Neural crest cell (in vitro differentiated cells): ENCODE results near the gene MAP3K20. TPM values are rescaled to one million over a fixed set of nuclear protein-coding genes. Genes with fewer than 3 reads are reported as not detected.

Experiments
- DNase-seq: peaks from one replicate; pipeline ENCODE4 v3.0.0; 2021; ENCODE audit warnings: low read depth, mixed read lengths, low spot score
- H3K27ac Mint-ChIP-seq: one replicate; pipeline ENCODE4 v1.8.0; 2021; ENCODE audit warnings: mild to moderate bottlenecking, mixed read lengths; ENCODE audit not compliant: unreplicated experiment
- H3K27me3 Mint-ChIP-seq: 2 replicates; pipeline ENCODE4 v1.8.0; 2021; ENCODE audit warnings: low read depth, mild to moderate bottlenecking, mixed read lengths
- H3K36me3 Mint-ChIP-seq: 2 replicates; pipeline ENCODE4 v1.8.0; 2021; ENCODE audit warnings: low read depth, mild to moderate bottlenecking, mixed read lengths
- H3K4me1 Mint-ChIP-seq: 2 replicates; pipeline ENCODE4 v1.8.0; 2021; ENCODE audit warnings: mixed read lengths
- H3K4me3 Mint-ChIP-seq: one replicate; pipeline ENCODE4 v1.8.0; 2021; ENCODE audit warnings: mild to moderate bottlenecking, mixed read lengths
- H3K9me3 Mint-ChIP-seq: 2 replicates; pipeline ENCODE4 v1.8.0; 2021; ENCODE audit warnings: mixed read lengths
- total RNA-seq: library from RNA; stranded (reverse); gene quantifications from 2 replicates; pipeline ENCODE4 v1.2.1, GENCODE V29; 2021
- TF ChIP-seq, protein P1 (sequence below): fragments of 200-600 bp; sonication (generic); conservative IDR thresholded peaks from 2 replicates; pipeline ENCODE4 v1.5.0; 2021; ENCODE audit warnings: antibody characterized with exemption, mild to moderate bottlenecking

MAP3K20 gene
- total RNA-seq, 1 donor from 2014 or later, result 27.6 TPM

DNA sequence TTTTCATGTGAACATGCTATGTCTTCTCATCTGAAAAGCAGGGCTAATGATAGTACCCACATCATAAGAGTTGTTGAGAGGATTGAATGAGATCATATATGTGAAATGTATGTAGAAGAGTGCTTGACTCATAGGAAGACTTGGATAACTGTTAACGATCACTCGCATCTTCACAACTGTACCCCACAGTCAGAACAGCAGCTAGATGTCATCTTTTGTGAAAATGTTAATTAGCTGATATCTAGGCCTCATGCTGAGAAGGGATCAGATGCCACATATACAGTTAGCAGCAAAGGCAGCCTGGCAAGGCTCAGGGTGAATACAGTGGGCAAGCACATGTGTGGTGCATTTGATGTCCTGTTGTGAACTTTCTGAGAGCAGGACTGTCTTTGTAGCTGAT lies 24.2 kb downstream of the MAP3K20 start:
- Mint-ChIP-seq H3K9me3 (no peaks in the 10 kb centered on the region), H3K36me3 (no peaks in the 10 kb centered on the region), H3K4me3 (no peak overlapping the region), H3K27me3 (no peaks in the 10 kb centered on the region), H3K27ac (no peak overlapping the region), H3K4me1 (no peaks in the 10 kb centered on the region)
- DNase-seq, result no peak
- TF ChIP-seq, protein P1, sequence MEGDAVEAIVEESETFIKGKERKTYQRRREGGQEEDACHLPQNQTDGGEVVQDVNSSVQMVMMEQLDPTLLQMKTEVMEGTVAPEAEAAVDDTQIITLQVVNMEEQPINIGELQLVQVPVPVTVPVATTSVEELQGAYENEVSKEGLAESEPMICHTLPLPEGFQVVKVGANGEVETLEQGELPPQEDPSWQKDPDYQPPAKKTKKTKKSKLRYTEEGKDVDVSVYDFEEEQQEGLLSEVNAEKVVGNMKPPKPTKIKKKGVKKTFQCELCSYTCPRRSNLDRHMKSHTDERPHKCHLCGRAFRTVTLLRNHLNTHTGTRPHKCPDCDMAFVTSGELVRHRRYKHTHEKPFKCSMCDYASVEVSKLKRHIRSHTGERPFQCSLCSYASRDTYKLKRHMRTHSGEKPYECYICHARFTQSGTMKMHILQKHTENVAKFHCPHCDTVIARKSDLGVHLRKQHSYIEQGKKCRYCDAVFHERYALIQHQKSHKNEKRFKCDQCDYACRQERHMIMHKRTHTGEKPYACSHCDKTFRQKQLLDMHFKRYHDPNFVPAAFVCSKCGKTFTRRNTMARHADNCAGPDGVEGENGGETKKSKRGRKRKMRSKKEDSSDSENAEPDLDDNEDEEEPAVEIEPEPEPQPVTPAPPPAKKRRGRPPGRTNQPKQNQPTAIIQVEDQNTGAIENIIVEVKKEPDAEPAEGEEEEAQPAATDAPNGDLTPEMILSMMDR, result no peak

DNA sequence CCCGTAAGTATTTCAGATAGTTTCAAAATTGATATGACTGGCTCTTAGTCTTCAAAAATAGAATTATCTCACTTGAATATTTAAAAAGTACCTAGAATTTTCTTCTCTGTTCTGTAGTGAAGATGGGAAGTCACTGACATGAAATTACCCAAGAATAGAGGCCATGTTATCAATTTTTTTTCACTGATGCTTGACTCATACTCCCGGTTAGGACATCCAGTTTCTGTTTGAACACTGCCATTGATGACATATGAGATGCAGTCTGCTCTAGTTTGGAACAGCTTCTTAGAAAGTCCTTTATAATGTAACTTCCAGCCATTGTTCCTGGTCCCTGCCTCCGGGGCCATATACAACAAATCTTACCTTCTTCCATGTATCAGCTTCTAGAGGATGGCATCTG lies 26.0 kb downstream of the MAP3K20 start:
- DNase-seq, result no peak
- TF ChIP-seq, protein P1, result no peak
- H3K36me3 Mint-ChIP-seq, result peaks cover 2% of the 10 kb centered on the region
- H3K4me3 Mint-ChIP-seq, result no peak overlapping the region
- no peaks in the 10 kb centered on the region for H3K27me3 Mint-ChIP-seq
- no peak overlapping the region for H3K27ac Mint-ChIP-seq
- H3K9me3 Mint-ChIP-seq, result no peaks in the 10 kb centered on the region
- no peaks in the 10 kb centered on the region for H3K4me1 Mint-ChIP-seq

DNA sequence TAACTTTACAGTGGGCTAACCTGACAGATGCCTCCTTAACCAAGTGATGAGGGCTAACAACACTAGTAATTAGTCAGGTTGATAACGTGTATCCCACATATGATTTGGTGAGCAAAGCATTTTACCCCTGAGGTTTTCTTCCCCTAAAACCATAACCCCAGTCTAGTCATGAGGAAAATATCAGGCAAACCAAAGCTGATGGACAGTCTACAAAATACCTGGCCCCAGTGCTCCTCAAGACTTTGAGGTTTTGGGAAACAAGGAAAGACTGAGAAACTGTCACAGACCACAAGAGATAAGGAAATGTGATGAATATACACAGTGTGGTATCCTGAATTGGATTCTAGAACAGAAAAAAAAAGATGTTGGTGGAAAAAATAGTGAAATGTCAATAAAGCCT lies 28.5 kb downstream of the MAP3K20 start:
- Mint-ChIP-seq H3K4me1 (no peaks in the 10 kb centered on the region), H3K36me3 (peaks cover 2% of the 10 kb centered on the region), H3K27ac (no peak overlapping the region), H3K27me3 (no peaks in the 10 kb centered on the region), H3K4me3 (no peak overlapping the region), H3K9me3 (no peaks in the 10 kb centered on the region)
- DNase-seq, result no peak
- TF ChIP-seq, protein P1, result no peak

DNA sequence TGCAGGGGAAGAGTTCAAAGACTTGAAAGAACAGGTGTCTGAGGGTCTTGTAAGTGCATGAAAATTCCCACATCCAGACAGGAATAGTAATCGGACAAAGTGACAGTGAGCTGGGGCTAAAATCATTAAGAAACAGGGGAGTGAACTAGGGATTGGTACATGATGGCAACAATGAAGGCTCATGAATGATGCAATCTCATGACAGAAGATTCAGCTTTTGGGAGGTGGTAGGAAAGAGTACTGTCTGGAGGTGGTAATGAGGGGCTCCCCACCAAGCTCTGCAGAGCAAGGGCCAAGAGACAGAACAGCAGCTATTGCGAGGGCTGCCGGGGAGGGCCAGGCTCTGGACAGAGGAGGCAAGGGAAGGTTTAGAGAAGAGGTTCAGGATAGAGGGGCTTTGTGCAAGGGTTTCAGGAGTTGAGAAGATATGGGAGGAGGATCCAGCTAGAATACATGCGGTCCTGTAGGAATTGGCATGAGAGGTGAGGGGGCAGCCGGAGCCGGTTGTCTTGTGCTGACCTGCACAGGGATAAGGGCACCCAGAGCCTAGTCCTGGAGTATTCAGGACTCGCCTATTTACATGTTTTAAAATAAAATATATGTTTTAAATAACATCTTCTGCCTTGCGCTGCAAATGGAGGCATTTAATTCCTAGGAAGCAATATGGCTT lies 31.4 kb downstream of the MAP3K20 start:
- H3K27ac Mint-ChIP-seq, result peak overlapping the region; percentile 57
- DNase-seq, result no peak
- H3K9me3 Mint-ChIP-seq, result peaks cover 9% of the 10 kb centered on the region
- TF ChIP-seq, protein P1, result no peak
- no peaks in the 10 kb centered on the region for H3K27me3 Mint-ChIP-seq
- H3K36me3 Mint-ChIP-seq, result peaks cover 15% of the 10 kb centered on the region
- no peaks in the 10 kb centered on the region for H3K4me1 Mint-ChIP-seq
- H3K4me3 Mint-ChIP-seq, result no peak overlapping the region

DNA sequence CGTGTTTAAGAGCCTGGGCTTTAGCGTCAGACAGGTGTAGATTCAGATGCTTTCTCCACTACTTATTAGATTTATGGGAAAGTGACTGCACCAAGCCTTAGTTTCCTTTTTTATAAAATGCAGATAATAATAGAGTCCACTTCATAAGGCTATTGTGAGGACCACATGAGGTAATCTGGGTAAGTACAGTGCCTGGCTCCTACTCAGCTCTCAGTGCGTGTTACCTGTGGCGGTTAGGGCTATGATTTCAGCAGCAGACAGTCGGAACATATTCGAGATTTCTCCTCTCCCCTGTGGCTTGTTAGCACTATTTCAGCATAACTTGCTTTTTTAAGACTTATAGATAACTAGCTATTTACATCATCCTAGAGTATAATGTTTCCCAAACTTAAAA lies 32.0 kb downstream of the MAP3K20 start:
- H3K9me3 Mint-ChIP-seq, result peaks cover 10% of the 10 kb centered on the region
- no peak overlapping the region for H3K27ac Mint-ChIP-seq
- TF ChIP-seq, protein P1, result no peak
- H3K36me3 Mint-ChIP-seq, result peaks cover 21% of the 10 kb centered on the region
- no peak for DNase-seq
- no peaks in the 10 kb centered on the region for H3K4me1 Mint-ChIP-seq
- no peak overlapping the region for H3K4me3 Mint-ChIP-seq
- H3K27me3 Mint-ChIP-seq, result no peaks in the 10 kb centered on the region
